Measurements from ENCODE around the gene TMA7. TPM values are rescaled to one million over a fixed set of nuclear protein-coding genes. Genes with fewer than 3 reads are reported as not detected.

The TMA7 gene
- total RNA-seq, 1 donor from 2014 or later = 326 TPM

DNA sequence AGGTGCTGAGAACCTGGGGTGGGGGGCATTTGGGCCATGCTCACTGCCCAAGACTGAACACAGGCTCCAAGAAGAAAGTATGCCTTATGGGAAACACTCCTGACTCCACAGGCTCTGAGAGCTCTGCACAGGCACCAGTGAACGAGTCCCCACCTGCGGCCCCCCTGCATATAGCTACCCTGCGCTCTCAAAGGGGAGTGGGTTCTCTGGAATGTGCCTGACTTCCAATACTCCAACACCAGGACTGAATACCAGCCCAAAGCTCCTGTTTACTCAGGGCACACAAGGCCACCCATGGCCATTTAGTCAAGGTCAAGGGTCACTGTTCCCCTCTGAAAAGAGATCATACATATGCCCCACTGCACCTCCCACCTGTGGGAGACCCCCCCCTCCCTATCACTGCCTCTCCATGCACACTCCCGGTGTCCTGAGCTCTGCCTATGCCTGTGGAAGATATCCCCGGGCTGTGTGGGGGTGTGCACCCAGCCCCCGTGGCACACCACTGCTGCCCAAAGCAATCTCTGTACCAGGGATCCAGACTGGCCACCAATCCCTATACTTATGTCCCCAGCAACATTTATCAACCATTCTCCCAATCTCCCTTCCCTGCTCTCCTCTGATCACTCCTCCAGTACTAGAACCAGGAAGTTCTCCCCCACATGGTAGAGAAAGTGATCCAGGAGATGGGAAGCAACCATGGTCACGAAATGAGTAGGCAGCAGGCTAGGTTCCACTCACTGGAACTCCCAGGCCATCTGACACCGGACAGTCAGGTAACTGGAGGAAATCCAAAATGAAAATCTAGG, 8.6 kb upstream of the TMA7 start:
- Mint-ChIP-seq H3K4me3 (ENCODE audit: unreplicated experiment) (peak overlapping the region; percentile 81), H3K36me3 (ENCODE audit: low read depth, unreplicated experiment) (peaks cover 14% of the 10 kb centered on the region), H3K27ac (ENCODE audit: unreplicated experiment) (peak overlapping the region; percentile 61), H3K9me3 (ENCODE audit: unreplicated experiment) (no peaks in the 10 kb centered on the region), H3K27me3 (ENCODE audit: unreplicated experiment) (peaks cover 16% of the 10 kb centered on the region), H3K4me1 (ENCODE audit: unreplicated experiment) (peaks cover 26% of the 10 kb centered on the region)
- DNase-seq (ENCODE audit: low spot score) = no peak
- TF ChIP-seq, protein P1, sequence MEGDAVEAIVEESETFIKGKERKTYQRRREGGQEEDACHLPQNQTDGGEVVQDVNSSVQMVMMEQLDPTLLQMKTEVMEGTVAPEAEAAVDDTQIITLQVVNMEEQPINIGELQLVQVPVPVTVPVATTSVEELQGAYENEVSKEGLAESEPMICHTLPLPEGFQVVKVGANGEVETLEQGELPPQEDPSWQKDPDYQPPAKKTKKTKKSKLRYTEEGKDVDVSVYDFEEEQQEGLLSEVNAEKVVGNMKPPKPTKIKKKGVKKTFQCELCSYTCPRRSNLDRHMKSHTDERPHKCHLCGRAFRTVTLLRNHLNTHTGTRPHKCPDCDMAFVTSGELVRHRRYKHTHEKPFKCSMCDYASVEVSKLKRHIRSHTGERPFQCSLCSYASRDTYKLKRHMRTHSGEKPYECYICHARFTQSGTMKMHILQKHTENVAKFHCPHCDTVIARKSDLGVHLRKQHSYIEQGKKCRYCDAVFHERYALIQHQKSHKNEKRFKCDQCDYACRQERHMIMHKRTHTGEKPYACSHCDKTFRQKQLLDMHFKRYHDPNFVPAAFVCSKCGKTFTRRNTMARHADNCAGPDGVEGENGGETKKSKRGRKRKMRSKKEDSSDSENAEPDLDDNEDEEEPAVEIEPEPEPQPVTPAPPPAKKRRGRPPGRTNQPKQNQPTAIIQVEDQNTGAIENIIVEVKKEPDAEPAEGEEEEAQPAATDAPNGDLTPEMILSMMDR (IDR thresholded peaks at IDR 0.05; ENCODE audit: unreplicated experiment) = no peak

DNA sequence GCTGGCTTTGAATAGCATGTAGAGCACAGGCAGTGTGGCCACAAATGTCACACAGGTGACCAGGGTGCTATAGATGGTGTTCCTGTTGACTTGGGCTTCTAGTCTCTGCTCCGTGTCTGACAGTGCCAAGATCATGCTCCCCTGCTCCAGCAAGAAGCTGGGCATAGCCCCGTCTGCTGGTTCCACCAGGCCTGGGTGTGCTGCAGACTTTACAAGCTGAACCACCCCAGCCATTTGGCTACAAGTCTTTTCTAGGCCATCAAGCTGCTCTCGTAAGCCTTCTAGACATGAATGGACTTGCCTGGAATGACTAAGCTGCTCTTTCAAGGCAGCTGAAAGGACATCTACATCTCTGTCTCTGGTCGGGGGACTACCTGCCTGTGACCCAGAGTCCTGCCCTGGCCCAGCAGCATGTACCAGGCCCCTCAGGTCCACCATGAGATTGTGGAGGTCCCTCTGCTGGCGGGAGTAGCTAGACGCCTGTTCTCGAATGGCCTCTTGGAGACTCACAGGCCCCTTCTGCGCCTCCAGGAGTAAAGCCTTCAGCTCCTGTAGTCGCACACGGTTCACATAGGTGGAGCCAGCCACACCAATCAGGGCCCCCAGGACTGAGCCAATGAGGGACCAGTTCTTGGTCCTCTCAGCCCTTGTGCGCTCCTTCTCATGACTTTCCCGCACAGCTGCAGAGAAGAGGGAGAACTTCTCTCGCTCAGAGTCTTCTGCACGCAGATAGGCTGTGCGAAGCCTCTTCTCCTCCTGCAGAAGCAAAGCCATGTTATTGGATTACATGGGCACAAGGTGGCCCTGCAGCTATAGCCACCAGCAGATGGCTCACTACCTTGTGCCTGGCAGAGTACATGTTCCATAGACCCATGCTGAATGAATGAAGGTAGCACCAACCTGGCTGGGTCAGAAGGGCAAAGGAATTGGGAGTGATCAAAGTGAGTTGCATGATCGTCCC, 7.4 kb upstream of the TMA7 start:
- no peaks in the 10 kb centered on the region for H3K9me3 Mint-ChIP-seq (ENCODE audit: unreplicated experiment)
- peaks cover 11% of the 10 kb centered on the region for H3K27me3 Mint-ChIP-seq (ENCODE audit: unreplicated experiment)
- DNase-seq (ENCODE audit: low spot score) = peak; percentile 30
- no peak overlapping the region for H3K4me3 Mint-ChIP-seq (ENCODE audit: unreplicated experiment)
- peaks cover 16% of the 10 kb centered on the region for H3K4me1 Mint-ChIP-seq (ENCODE audit: unreplicated experiment)
- TF ChIP-seq, protein P1 (IDR thresholded peaks at IDR 0.05; ENCODE audit: unreplicated experiment) = peak; percentile 12
- H3K36me3 Mint-ChIP-seq (ENCODE audit: low read depth, unreplicated experiment) = peaks cover 10% of the 10 kb centered on the region
- H3K27ac Mint-ChIP-seq (ENCODE audit: unreplicated experiment) = no peak overlapping the region

DNA sequence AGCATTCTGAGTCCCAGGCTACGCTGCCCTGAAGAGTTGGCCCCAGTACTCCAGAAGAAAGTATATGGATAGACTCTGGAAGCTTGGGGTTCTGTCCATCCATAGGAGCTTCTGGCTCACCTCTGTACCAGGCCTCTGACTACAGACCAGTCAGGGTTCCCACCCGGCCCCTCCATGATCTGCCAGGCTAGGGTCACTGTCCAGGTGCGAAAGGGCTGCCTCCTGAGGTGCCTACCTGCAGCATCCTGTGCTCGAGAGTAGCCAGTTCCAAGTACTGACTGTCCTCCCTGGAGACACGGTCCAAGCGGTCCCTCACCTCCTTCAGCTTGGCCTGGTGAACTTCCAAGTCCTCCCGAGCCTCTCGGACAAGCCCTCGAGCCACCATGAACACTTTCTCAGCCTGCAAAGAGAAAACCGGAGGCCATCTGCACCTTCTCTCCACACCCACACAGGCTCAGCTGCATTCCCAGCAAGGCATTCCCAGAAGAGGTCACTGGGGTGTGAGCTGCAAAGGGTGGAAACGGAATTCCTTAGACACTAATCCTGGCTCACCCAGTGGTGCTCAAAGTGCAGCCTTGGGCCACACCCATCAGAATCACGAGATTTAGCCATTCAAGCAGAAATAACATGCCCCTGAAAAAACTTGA, 6.5 kb upstream of the TMA7 start:
- peaks cover 10% of the 10 kb centered on the region for H3K36me3 Mint-ChIP-seq (ENCODE audit: low read depth, unreplicated experiment)
- peaks cover 8% of the 10 kb centered on the region for H3K27me3 Mint-ChIP-seq (ENCODE audit: unreplicated experiment)
- H3K4me3 Mint-ChIP-seq (ENCODE audit: unreplicated experiment) = no peak overlapping the region
- DNase-seq (ENCODE audit: low spot score) = no peak
- H3K4me1 Mint-ChIP-seq (ENCODE audit: unreplicated experiment) = peaks cover 9% of the 10 kb centered on the region
- H3K27ac Mint-ChIP-seq (ENCODE audit: unreplicated experiment) = no peak overlapping the region
- TF ChIP-seq, protein P1 (IDR thresholded peaks at IDR 0.05; ENCODE audit: unreplicated experiment) = no peak
- H3K9me3 Mint-ChIP-seq (ENCODE audit: unreplicated experiment) = no peaks in the 10 kb centered on the region

DNA sequence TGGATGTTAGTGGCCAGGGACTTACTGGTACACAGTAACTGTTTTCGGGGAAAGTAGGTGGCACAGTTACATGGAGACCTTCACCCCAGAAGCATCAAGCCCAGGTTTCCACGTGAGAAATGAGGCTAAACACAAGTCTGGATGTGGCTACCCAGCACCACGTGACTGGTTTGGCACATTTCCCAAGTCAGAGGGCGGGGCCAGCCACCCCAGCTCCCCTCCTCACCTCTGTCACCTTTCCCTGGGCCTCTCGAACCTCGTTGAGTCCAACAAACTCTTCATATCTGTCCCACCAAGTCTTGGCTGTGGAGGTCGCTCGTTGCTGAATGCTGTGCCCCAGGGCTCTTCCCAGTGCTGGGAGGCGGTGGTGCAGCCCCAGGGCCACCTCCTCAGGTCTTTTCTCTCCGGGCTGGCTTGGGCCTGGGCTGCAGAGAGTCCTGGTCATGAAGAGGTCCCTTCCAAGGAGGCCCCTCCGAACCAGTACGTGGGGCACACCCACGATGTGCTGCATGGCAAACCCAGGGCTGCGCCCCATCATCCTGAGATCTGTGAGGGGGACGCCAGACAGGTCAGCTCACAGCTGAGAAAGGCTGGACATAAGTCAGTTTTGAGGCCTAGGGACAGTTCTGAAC, 5.3 kb upstream of the TMA7 start:
- H3K36me3 Mint-ChIP-seq (ENCODE audit: low read depth, unreplicated experiment) = peaks cover 10% of the 10 kb centered on the region
- TF ChIP-seq, protein P1 (IDR thresholded peaks at IDR 0.05; ENCODE audit: unreplicated experiment) = no peak
- no peak for DNase-seq (ENCODE audit: low spot score)
- no peak overlapping the region for H3K4me3 Mint-ChIP-seq (ENCODE audit: unreplicated experiment)
- peaks cover 12% of the 10 kb centered on the region for H3K27me3 Mint-ChIP-seq (ENCODE audit: unreplicated experiment)
- peak overlapping the region; percentile 19 for H3K27ac Mint-ChIP-seq (ENCODE audit: unreplicated experiment)
- H3K9me3 Mint-ChIP-seq (ENCODE audit: unreplicated experiment) = no peaks in the 10 kb centered on the region
- H3K4me1 Mint-ChIP-seq (ENCODE audit: unreplicated experiment) = peaks cover 14% of the 10 kb centered on the region
